ENCODE results near the gene RAI1. TPM values are rescaled to one million over a fixed set of nuclear protein-coding genes. Genes with fewer than 3 reads are reported as not detected.
A peak's percentile ranks its signal among the peaks of the same experiment; 100 is the strongest.

The RAI1 gene
- total and polyA plus RNA-seq, 12 donors: 4.2 to 37.3 (median 26.9) TPM

GRCh38 chr17:17761894-17762743 lies 80.9 kb downstream of the RAI1 start:
- intact Hi-C loops (cut with DNase I): loop anchor here in 1 of 2 donors (10.0 kb wide), 1 partner anchor 77 kb away; the partner anchor contains the start of gene RAI1
- Histone ChIP-seq H3K9me3 (replicated peaks in 1 of 3) (no peaks in the 10 kb centered on the region), H3K36me3 (replicated peaks in 1 of 2) (no peaks in the 10 kb centered on the region), H3K4me1 (replicated peaks in 1 of 2) (peaks cover 0 to 38% of the 10 kb centered on the region in 2 donors), H3K4me3 (no peak overlapping the region), H3K27me3 (no peaks in the 10 kb centered on the region), H3K27ac (no peak overlapping the region)
- no peak for DNase-seq
- 87 to 91% (median 89%) methylated on average over 11 of the region's 11 CpGs for WGBS, 4 donors
- TF ChIP-seq POLR2A (IDR thresholded peaks at IDR 0.05) (no peak), CTCF (IDR thresholded peaks at IDR 0.05) (no peak)

- Histone ChIP-seq H3K4me1 (replicated peaks in 1 of 2) (peaks cover 1 to 44% of the 10 kb centered on the region in 2 donors), H3K27ac (no peak overlapping the region), H3K36me3 (replicated peaks in 1 of 2) (no peaks in the 10 kb centered on the region), H3K27me3 (no peaks in the 10 kb centered on the region), H3K4me3 (no peak overlapping the region), H3K9me3 (replicated peaks in 1 of 3) (no peaks in the 10 kb centered on the region)
- no peak for TF ChIP-seq CTCF (IDR thresholded peaks at IDR 0.05)
- 42 to 87% (median 50%) methylated on average over 3 to 5 of the region's 5 CpGs for WGBS, 4 donors
- intact Hi-C loops (cut with DNase I): loop anchor here in 1 of 2 donors (10.0 kb wide), 1 partner anchor 78 kb away; the partner anchor contains the start of gene RAI1
- no peak for DNase-seq
Observed at GRCh38 chr17:17762744-17763105, 81.5 kb downstream of the RAI1 start.

- no peak overlapping the region for H3K4me3 ChIP-seq
- no peaks in the 10 kb centered on the region for H3K9me3 ChIP-seq (replicated peaks in 1 of 3)
- H3K36me3 ChIP-seq (replicated peaks in 1 of 2): no peaks in the 10 kb centered on the region
- no peak for DNase-seq
- peaks cover 5 to 48% of the 10 kb centered on the region in 2 donors for H3K4me1 ChIP-seq (replicated peaks in 1 of 2)
- WGBS, 4 donors: 69 to 86% (median 76%) methylated on average over 7 to 9 of the region's 9 CpGs
- intact Hi-C loops (cut with DNase I): loop anchor here in 1 of 2 donors (10.0 kb wide), 1 partner anchor 78 kb away; the partner anchor contains the start of gene RAI1
- H3K27ac ChIP-seq: peak overlapping the region in 1 of 5 donors; percentile 27
- no peak for TF ChIP-seq POLR2A (IDR thresholded peaks at IDR 0.05)
- TF ChIP-seq CTCF (IDR thresholded peaks at IDR 0.05): no peak
- H3K27me3 ChIP-seq: no peaks in the 10 kb centered on the region
Observed at GRCh38 chr17:17763136-17763535, 81.9 kb downstream of the RAI1 start.

- no peaks in the 10 kb centered on the region for H3K27me3 ChIP-seq
- no peak for DNase-seq
- peaks cover 10 to 54% of the 10 kb centered on the region in 2 donors for H3K4me1 ChIP-seq (replicated peaks in 1 of 2)
- intact Hi-C loops (cut with DNase I): loop anchor here in 1 of 2 donors (10.0 kb wide), 1 partner anchor 79 kb away; the partner anchor contains the start of gene RAI1
- TF ChIP-seq CTCF (IDR thresholded peaks at IDR 0.05) (no peak), POLR2A (IDR thresholded peaks at IDR 0.05) (no peak)
- WGBS, 4 donors: 76 to 91% (median 85%) methylated on average over 4 to 5 of the region's 5 CpGs
- no peak overlapping the region for H3K4me3 ChIP-seq
- H3K27ac ChIP-seq: no peak overlapping the region
- H3K9me3 ChIP-seq (replicated peaks in 1 of 3): no peaks in the 10 kb centered on the region
- H3K36me3 ChIP-seq (replicated peaks in 1 of 2): no peaks in the 10 kb centered on the region
Observed at GRCh38 chr17:17763734-17764133, 82.5 kb downstream of the RAI1 start.

All from adrenal gland (tissue), 12 donors.